Liver (tissue), 3 donors: ENCODE data around the gene UPF3B.

Experiments
- CTCF ChIP-seq: fragments of 150-350 bp; IDR thresholded peaks from 2 replicates; pipeline ENCODE4 v1.5.1; 2017; ENCODE audit warnings: improper control_type of control experiment, low read depth, low read length; ENCODE audit not compliant: missing input control
- NR2F2 ChIP-seq: IDR thresholded peaks from 2 replicates; pipeline ENCODE4 v1.6.1; 2016; ENCODE audit warnings: antibody characterized with exemption
- TAF1 ChIP-seq: conservative IDR thresholded peaks from 2 replicates; pipeline ENCODE4 v1.6.1; 2016; ENCODE audit warnings: antibody characterized with exemption, mild to moderate bottlenecking
- TF ChIP-seq, protein P1 (sequence below): IDR thresholded peaks from 2 replicates; pipeline ENCODE4 v1.6.1; 2016; ENCODE audit warnings: antibody characterized with exemption, mild to moderate bottlenecking
- donor health status: healthy.
- donor health status: healthy.

DNA sequence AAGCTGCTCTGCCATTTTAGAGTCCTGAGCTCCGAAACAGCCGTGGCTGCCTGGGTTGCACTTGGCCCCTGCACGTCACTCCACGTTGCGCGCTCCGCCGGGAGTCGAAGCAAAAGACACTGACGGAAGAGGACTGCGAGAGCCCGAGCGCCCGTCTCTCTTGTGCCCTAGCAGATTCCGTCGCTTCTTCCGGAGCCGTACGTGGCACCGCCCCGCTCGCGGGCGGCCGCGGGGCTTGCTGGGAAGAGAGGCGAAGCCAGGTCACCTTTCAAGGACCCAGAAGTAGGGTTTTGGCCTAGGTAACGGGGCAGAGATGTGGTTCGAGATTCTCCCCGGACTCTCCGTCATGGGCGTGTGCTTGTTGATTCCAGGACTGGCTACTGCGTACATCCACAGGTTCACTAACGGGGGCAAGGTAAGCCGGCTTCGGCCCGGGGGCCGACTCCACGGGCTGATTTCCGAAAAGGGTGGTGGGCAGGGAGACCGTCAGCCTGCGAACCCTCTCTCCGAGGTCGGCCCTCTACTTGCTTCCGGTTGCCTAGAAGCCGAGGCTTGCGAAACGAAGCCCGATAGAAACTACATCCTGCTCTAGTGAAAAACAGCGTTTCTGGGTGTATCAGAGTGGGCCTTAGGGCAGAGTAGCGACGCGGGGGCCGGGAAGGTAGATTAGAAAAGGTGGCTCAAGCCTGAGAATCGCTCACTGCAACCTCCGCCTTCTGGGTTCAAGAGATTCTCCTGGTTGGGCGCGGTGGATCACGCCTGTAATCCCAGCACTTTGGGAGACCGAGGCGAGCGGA, 19.0 kb upstream of the UPF3B start, which contains the start of the genes NDUFA1 and RNF113A:
- TF ChIP-seq, protein P1, sequence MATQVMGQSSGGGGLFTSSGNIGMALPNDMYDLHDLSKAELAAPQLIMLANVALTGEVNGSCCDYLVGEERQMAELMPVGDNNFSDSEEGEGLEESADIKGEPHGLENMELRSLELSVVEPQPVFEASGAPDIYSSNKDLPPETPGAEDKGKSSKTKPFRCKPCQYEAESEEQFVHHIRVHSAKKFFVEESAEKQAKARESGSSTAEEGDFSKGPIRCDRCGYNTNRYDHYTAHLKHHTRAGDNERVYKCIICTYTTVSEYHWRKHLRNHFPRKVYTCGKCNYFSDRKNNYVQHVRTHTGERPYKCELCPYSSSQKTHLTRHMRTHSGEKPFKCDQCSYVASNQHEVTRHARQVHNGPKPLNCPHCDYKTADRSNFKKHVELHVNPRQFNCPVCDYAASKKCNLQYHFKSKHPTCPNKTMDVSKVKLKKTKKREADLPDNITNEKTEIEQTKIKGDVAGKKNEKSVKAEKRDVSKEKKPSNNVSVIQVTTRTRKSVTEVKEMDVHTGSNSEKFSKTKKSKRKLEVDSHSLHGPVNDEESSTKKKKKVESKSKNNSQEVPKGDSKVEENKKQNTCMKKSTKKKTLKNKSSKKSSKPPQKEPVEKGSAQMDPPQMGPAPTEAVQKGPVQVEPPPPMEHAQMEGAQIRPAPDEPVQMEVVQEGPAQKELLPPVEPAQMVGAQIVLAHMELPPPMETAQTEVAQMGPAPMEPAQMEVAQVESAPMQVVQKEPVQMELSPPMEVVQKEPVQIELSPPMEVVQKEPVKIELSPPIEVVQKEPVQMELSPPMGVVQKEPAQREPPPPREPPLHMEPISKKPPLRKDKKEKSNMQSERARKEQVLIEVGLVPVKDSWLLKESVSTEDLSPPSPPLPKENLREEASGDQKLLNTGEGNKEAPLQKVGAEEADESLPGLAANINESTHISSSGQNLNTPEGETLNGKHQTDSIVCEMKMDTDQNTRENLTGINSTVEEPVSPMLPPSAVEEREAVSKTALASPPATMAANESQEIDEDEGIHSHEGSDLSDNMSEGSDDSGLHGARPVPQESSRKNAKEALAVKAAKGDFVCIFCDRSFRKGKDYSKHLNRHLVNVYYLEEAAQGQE, result peak; percentile 79
- TF ChIP-seq CTCF, result no peak
- no peak for TF ChIP-seq NR2F2
- peak; percentile 83 for TF ChIP-seq TAF1
